OCI-LY1 (cell line): ENCODE data around the gene FLT3.

ENCODE experiments used
- H2AFZ ChIP-seq: fragments of 200-600 bp; sonication (generic), shearing (Covaris generic); 2 replicates; pipeline ENCODE4 v1.6.0; 2014; ENCODE audit warnings: antibody characterized with exemption, mild to moderate bottlenecking, low read length
- H3F3A ChIP-seq: fragments of 200-600 bp; sonication (generic), shearing (Covaris generic); 2 replicates; pipeline ENCODE4 v1.6.0; 2014; ENCODE audit warnings: mild to moderate bottlenecking, antibody characterized with exemption, low read length, moderate library complexity; ENCODE audit not compliant: insufficient read depth
- H3K27ac ChIP-seq: fragments of 200-600 bp; sonication (generic); 2 replicates; pipeline ENCODE4 v1.5.1; 2014; ENCODE audit warnings: low read length, mixed run types, mild to moderate bottlenecking, low read depth; ENCODE audit not compliant: poor library complexity, severe bottlenecking
- H3K27me3 ChIP-seq: fragments of 200-600 bp; sonication (generic); 2 replicates; pipeline ENCODE4 v1.6.0; 2014; ENCODE audit warnings: antibody characterized with exemption, mild to moderate bottlenecking, low read length, moderate library complexity; ENCODE audit not compliant: insufficient read depth
- H3K36me3 ChIP-seq: fragments of 200-600 bp; sonication (generic); 2 replicates; pipeline ENCODE4 v1.6.1; 2014; ENCODE audit warnings: mild to moderate bottlenecking, antibody characterized with exemption, low read length, moderate library complexity, mixed read lengths; ENCODE audit not compliant: insufficient read depth
- H3K4me1 ChIP-seq: fragments of 200-600 bp; sonication (generic); 2 replicates; pipeline ENCODE4 v1.5.1; 2014; ENCODE audit warnings: mild to moderate bottlenecking, low read length, moderate library complexity; ENCODE audit not compliant: insufficient read depth, severe bottlenecking
- H3K4me2 ChIP-seq: fragments of 200-600 bp; sonication (generic), shearing (Covaris generic); 2 replicates; pipeline ENCODE4 v1.6.1; 2014; ENCODE audit warnings: low read length
- H3K4me3 ChIP-seq: fragments of 200-600 bp; sonication (generic); 2 replicates; pipeline ENCODE4 v1.5.1; 2014; ENCODE audit warnings: low read length, low read depth, mild to moderate bottlenecking, mixed read lengths; ENCODE audit not compliant: poor library complexity, severe bottlenecking
- H3K79me2 ChIP-seq: fragments of 200-600 bp; shearing (Covaris generic); 2 replicates; pipeline ENCODE4 v1.6.1; 2016; ENCODE audit warnings: mixed run types, low read length, mixed read lengths; ENCODE audit not compliant: insufficient read depth
- H3K9ac ChIP-seq: fragments of 200-600 bp; sonication (generic), shearing (Covaris generic); 2 replicates; pipeline ENCODE4 v1.6.1; 2014; ENCODE audit warnings: mild to moderate bottlenecking, low read length, mixed read lengths
- H3K9me2 ChIP-seq: fragments of 200-600 bp; sonication (generic), shearing (Covaris generic); 2 replicates; pipeline ENCODE4 v1.6.1; 2014; ENCODE audit warnings: low read depth, mild to moderate bottlenecking, low read length, mixed read lengths
- H3K9me3 ChIP-seq: fragments of 200-600 bp; shearing (Covaris generic); 2 replicates; pipeline ENCODE4 v1.6.1; 2014; ENCODE audit warnings: low read length, mixed read lengths
- H4K20me1 ChIP-seq: fragments of 200-600 bp; sonication (generic), shearing (Covaris generic); 2 replicates; pipeline ENCODE4 v1.6.0; 2016; ENCODE audit warnings: mild to moderate bottlenecking, low read length; ENCODE audit not compliant: insufficient read depth
- CTCF ChIP-seq: fragments of 200-600 bp; sonication (generic), shearing (Covaris generic); IDR thresholded peaks from 2 replicates; pipeline ENCODE4 v1.5.1; 2017; ENCODE audit warnings: mild to moderate bottlenecking, antibody characterized with exemption, low read length, moderate library complexity, mixed read lengths
- EZH2 ChIP-seq: fragments of 200-600 bp; sonication (generic), shearing (Covaris generic); IDR thresholded peaks from 2 replicates; pipeline ENCODE4 v1.8.0; 2017; ENCODE audit warnings: borderline replicate concordance, mixed run types, mild to moderate bottlenecking, antibody characterized with exemption, low read length, moderate library complexity, mixed read lengths

Gene FLT3

GRCh38 chr13:27962982-27963381 lies 137.4 kb downstream of the FLT3 start:
- Histone ChIP-seq H3K9ac (no peak overlapping the region), H3F3A (no peaks in the 10 kb centered on the region), H3K4me2 (no peak overlapping the region), H3K27me3 (no peaks in the 10 kb centered on the region), H3K9me3 (no peaks in the 10 kb centered on the region), H3K9me2 (no peaks in the 10 kb centered on the region), H3K4me1 (no peaks in the 10 kb centered on the region), H3K27ac (no peak overlapping the region), H4K20me1 (no peaks in the 10 kb centered on the region), H3K36me3 (no peaks in the 10 kb centered on the region), H2AFZ (no peak overlapping the region), H3K79me2 (no peaks in the 10 kb centered on the region), H3K4me3 (no peak overlapping the region)
- TF ChIP-seq EZH2: no peak
- no peak for TF ChIP-seq CTCF

- H3K4me1 ChIP-seq: no peaks in the 10 kb centered on the region
Measured at GRCh38 chr13:27962128-27962841, 138.1 kb downstream of the FLT3 start.

GRCh38 chr13:27961227-27962085 lies 138.9 kb downstream of the FLT3 start:
- Histone ChIP-seq H3K36me3 (no peaks in the 10 kb centered on the region), H3K4me1 (no peaks in the 10 kb centered on the region), H3K79me2 (no peaks in the 10 kb centered on the region), H3K9me3 (no peaks in the 10 kb centered on the region), H3K4me3 (no peak overlapping the region), H3K9me2 (no peaks in the 10 kb centered on the region), H3K27ac (no peak overlapping the region), H3K9ac (no peak overlapping the region), H2AFZ (no peak overlapping the region), H3K4me2 (no peak overlapping the region), H3K27me3 (no peaks in the 10 kb centered on the region), H3F3A (no peaks in the 10 kb centered on the region), H4K20me1 (no peaks in the 10 kb centered on the region)
- TF ChIP-seq EZH2 (no peak), CTCF (no peak)

More at GRCh38 chr13:27962128-27962841, 138.1 kb downstream of the FLT3 start:
- Histone ChIP-seq H3K9me3 (no peaks in the 10 kb centered on the region), H3K27ac (no peak overlapping the region), H3K36me3 (no peaks in the 10 kb centered on the region), H3K9ac (no peak overlapping the region), H4K20me1 (no peaks in the 10 kb centered on the region), H3K79me2 (no peaks in the 10 kb centered on the region), H3K27me3 (no peaks in the 10 kb centered on the region), H3K4me3 (no peak overlapping the region), H3K4me2 (no peak overlapping the region), H3F3A (no peaks in the 10 kb centered on the region), H3K9me2 (no peaks in the 10 kb centered on the region), H2AFZ (no peak overlapping the region)
- TF ChIP-seq CTCF (no peak), EZH2 (no peak)
